ENCODE results near the gene UMOD.

Gene UMOD

GRCh38 chr16:20369452-20370054 lies 17.0 kb upstream of the UMOD start:
- H3K4me3 ChIP-seq (ENCODE audit: low read depth, low read length), result no peak overlapping the region
- DNase-seq (ENCODE audit: low read depth), result no peak
- TF ChIP-seq CTCF (IDR thresholded peaks at IDR 0.05; ENCODE audit: control insufficient read depth, extremely low read depth, insufficient read depth), result no peak

- H3K4me3 ChIP-seq (ENCODE audit: low read depth, low read length), result no peak overlapping the region
- no peak for DNase-seq (ENCODE audit: low read depth)
- no peak for TF ChIP-seq CTCF (IDR thresholded peaks at IDR 0.05; ENCODE audit: control insufficient read depth, extremely low read depth, insufficient read depth)
Measured at GRCh38 chr16:20364051-20364450, 11.5 kb upstream of the UMOD start.

GRCh38 chr16:20363191-20363590 lies 10.7 kb upstream of the UMOD start:
- no peak for DNase-seq (ENCODE audit: low read depth)
- no peak for TF ChIP-seq CTCF (IDR thresholded peaks at IDR 0.05; ENCODE audit: control insufficient read depth, extremely low read depth, insufficient read depth)
- no peak overlapping the region for H3K4me3 ChIP-seq (ENCODE audit: low read depth, low read length)

GRCh38 chr16:20359997-20360396 lies 7.5 kb upstream of the UMOD start:
- no peak overlapping the region for H3K4me3 ChIP-seq (ENCODE audit: low read depth, low read length)
- no peak for TF ChIP-seq CTCF (IDR thresholded peaks at IDR 0.05; ENCODE audit: control insufficient read depth, extremely low read depth, insufficient read depth)
- DNase-seq (ENCODE audit: low read depth), result no peak

GRCh38 chr16:20355114-20355782 lies 2.7 kb upstream of the UMOD start:
- no peak for DNase-seq (ENCODE audit: low read depth)
- no peak overlapping the region for H3K4me3 ChIP-seq (ENCODE audit: low read depth, low read length)
- TF ChIP-seq CTCF (IDR thresholded peaks at IDR 0.05; ENCODE audit: control insufficient read depth, extremely low read depth, insufficient read depth), result no peak

GRCh38 chr16:20353379-20353778 lies 864 bp upstream of the UMOD start:
- H3K4me3 ChIP-seq (ENCODE audit: low read depth, low read length), result no peak overlapping the region
- no peak for TF ChIP-seq CTCF (IDR thresholded peaks at IDR 0.05; ENCODE audit: control insufficient read depth, extremely low read depth, insufficient read depth)
- no peak for DNase-seq (ENCODE audit: low read depth)

- TF ChIP-seq CTCF (IDR thresholded peaks at IDR 0.05; ENCODE audit: control insufficient read depth, extremely low read depth, insufficient read depth), result no peak
- DNase-seq (ENCODE audit: low read depth), result no peak
- H3K4me3 ChIP-seq (ENCODE audit: low read depth, low read length), result no peak overlapping the region
Measured at GRCh38 chr16:20349615-20350014, 2.9 kb downstream of the UMOD start.

Data from LNCaP clone FGC (cell line).